Measurements from ENCODE around the gene KLK10. TPM values are rescaled to one million over a fixed set of nuclear protein-coding genes. Genes with fewer than 3 reads are reported as not detected.

KLK10 gene, protein sequence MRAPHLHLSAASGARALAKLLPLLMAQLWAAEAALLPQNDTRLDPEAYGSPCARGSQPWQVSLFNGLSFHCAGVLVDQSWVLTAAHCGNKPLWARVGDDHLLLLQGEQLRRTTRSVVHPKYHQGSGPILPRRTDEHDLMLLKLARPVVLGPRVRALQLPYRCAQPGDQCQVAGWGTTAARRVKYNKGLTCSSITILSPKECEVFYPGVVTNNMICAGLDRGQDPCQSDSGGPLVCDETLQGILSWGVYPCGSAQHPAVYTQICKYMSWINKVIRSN
- total RNA-seq (2014; rRNA removed; shearing (Covaris generic)), result not detected in 2 replicates

DNA sequence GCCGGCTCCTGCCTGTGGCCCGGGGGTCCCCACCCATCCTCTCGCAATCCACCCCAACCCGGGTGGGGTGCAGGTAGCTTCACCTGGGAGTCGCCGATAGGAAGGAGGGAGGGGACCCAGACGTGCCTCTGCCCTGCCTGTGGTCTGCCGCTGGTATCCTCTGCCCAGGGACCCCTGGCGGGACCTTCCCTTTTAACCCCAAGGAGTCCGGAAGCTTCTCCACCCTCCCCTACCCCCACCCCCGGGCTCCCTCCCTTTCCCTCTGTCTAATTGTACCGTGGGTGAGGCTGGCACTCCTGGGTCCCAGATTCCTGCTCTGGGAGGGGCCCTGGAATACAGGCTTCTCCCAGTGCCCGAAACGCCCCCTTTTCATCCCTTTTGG, at the start of gene KLK10:
Gene KLK10 (minus strand): TSS at position 166 of the 382 bp plus-strand sequence. CDS start 579 bp downstream, outside the sequence.
- 0 out of 2 replicates have a peak, but pooled peaks cover 2% of the 10 kb centered on the region for H3K9me3 ChIP-seq (replicated peaks)
- H3K27me3 ChIP-seq (replicated peaks), result peaks cover 41% of the 10 kb centered on the region
- no peak for DNase-seq (ENCODE audit: low read depth in 1 of 2, low spot score in 2 of 2)
- no peak within 1 kb of the TSS for H3K27ac ChIP-seq
- H3K4me3 ChIP-seq, result no peak within 1 kb of the TSS
- no peaks in the 10 kb centered on the region for H3K36me3 ChIP-seq
- peaks cover 5% of the 10 kb centered on the region; the same call in 1 of the 2 replicates for H3K4me1 ChIP-seq (replicated peaks)

DNA sequence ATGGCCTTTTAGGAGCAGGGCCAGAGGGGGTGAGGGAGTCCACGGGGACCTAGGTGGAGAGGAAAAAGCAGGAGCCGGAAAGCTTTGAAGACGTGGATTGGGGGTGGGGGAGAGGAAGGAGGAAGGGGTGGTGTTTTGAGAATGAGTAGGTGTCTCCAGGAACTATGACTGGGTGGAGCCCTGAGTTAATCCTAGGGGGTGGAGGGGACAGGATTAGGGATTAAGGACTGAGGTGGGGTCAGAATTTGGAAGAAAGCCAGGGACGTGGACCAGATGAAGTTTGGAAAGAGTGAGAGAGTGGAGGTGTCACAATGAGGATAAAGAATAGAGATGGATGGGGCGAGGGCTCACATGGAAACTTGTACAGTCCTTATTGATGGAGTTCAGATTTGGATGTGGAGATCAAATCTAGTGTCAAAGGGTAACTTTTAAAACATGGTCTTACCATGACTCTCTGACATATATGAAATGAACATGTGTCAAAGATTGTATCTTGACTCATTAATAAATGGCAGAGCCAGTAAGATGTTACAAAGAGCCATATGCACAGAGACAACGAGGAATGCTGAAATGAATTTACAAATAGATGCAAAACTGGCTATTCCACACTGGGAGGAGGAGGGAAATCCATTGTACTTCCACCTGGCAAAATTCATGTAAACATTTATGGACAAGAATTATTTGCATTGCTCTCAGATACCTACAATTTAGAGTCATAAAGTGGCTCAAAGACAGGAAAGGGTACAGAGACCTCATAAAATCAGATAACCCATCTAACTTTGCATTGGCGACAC, 47.1 kb upstream of the KLK10 start:
- H3K27ac ChIP-seq, result no peak overlapping the region
- H3K4me3 ChIP-seq, result no peak overlapping the region
- no peak for DNase-seq (ENCODE audit: low read depth in 1 of 2, low spot score in 2 of 2)
- no peaks in the 10 kb centered on the region for H3K9me3 ChIP-seq (replicated peaks)
- H3K27me3 ChIP-seq (replicated peaks), result peaks cover 6% of the 10 kb centered on the region
- no peaks in the 10 kb centered on the region for H3K36me3 ChIP-seq
- no peaks in the 10 kb centered on the region for H3K4me1 ChIP-seq (replicated peaks)

DNA sequence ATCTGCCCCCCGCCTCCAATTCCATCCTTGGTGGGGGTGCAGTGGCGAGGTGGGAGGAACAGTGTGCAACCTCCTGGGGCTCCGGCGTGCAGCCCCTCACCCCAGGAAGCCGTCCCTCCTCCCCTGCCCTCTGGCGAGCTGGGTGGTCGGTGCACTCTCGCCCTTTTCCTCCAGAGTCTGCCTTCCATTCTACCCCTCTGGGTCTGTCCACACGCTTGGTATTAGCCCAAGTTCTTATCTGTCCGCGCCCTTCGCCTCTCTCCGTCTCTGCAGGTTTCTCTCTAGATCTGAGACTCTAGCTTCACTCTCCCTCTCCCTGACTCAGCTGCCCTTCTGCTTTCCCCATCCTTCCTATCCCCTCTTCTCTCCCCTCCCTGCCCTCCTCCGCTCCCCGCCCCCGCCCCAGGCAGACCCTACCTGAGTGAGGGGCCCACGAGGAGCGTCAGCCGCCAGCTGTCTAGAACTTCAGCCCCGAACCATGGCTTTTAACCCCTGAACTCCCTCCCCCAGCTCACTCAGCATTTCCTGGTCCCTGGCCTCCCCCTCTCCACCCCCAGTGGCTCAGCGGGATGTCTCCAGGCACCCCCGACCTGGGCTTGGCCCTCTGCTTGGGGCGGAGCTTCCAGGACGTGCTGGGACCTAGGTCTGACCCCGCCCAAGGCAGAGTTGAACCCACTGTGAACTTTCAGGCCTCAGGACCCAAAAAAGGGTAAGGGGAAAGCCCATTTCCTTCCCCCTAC, 45.9 kb upstream of the KLK10 start:
- DNase-seq (ENCODE audit: low read depth in 1 of 2, low spot score in 2 of 2), result no peak
- H3K4me3 ChIP-seq, result no peak overlapping the region
- no peaks in the 10 kb centered on the region for H3K36me3 ChIP-seq
- H3K27me3 ChIP-seq (replicated peaks), result peaks cover 6% of the 10 kb centered on the region
- no peak overlapping the region for H3K27ac ChIP-seq
- no peaks in the 10 kb centered on the region for H3K4me1 ChIP-seq (replicated peaks)
- H3K9me3 ChIP-seq (replicated peaks), result no peaks in the 10 kb centered on the region

DNA sequence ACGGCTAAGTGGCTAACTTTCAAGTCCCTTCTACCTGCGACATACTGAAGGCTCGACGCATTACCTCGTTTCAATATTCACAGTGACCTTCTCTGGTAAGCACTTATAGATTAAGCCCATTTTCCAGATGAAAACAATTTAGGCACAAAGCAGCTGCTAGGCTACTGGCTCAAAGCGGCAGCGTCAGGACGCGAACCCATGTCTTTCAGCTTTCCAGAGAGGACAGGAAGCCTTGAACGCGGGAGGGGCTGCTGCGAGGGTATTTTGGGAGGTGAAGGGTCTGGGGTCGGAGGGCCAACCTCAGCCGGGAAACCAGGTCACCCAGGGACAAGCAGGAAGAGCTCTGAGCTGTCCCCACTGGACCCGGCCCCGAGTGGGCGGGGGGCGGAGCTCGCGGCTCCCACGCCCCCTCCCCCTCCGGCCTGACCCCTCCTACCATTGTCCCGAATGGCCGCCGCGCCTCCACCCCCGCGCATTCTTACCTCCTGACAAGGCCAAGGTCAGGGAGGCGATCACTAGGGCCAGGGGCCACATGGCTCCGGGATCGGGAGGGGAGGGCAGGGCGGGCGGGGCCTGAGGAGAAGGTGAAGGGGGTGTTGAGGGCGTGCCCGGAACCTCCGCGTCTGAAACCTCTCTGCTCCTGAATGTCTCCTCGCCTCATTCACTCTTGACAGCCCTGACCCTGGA, 45.2 kb upstream of the KLK10 start, which contains the start of gene KLK13:
Gene KLK13 (minus strand): TSS at position 559 of the 687 bp plus-strand sequence. CDS start 25 bp downstream, at position 534.
- DNase-seq (ENCODE audit: low read depth in 1 of 2, low spot score in 2 of 2), result no peak
- Histone ChIP-seq H3K27ac (no peak within 1 kb of the TSS), H3K4me3 (no peak within 1 kb of the TSS), H3K4me1 (replicated peaks) (no peaks in the 10 kb centered on the region), H3K36me3 (no peaks in the 10 kb centered on the region), H3K9me3 (replicated peaks) (no peaks in the 10 kb centered on the region), H3K27me3 (replicated peaks) (peaks cover 6% of the 10 kb centered on the region)

DNA sequence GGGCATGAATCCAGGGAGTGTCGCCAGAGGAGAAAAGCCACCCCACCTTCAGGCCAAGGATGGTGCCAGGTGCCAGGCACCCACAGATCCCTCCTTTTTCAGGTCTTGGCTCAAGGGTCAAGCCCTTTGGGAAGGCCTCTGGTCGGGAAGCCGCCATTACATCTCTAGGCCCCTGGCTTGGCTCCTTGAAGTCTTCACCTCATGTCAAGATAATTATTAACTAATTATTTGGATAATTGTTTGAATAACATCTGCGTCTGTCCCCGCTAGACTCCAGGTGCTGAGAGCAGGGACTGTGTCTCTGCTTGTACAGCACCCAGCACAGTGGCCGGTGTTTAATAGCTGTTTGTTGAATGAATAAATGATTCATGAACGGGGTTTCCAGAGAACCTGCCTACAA, 44.2 kb upstream of the KLK10 start:
- Histone ChIP-seq H3K27me3 (replicated peaks) (peaks cover 6% of the 10 kb centered on the region), H3K27ac (no peak overlapping the region), H3K36me3 (no peaks in the 10 kb centered on the region), H3K9me3 (replicated peaks) (no peaks in the 10 kb centered on the region), H3K4me1 (replicated peaks) (no peaks in the 10 kb centered on the region), H3K4me3 (no peak overlapping the region)
- no peak for DNase-seq (ENCODE audit: low read depth in 1 of 2, low spot score in 2 of 2)

DNA sequence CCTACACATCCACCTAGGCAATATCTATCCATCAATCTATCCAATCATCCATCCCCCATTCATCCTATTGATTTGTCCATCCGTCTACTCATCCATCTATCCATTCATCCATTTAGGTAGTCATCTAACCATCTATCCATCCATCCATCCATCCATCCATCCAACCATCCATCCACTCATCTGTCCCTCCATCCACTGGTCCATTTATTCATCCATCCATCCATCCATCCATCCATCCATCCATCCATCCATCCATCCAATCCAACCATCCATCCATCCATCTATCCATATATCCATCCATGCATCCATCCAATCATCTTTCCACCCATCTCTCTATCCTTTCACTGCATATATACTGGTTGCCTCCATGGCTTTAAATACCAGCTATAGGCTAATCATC, 41.5 kb upstream of the KLK10 start:
- no peak for DNase-seq (ENCODE audit: low read depth in 1 of 2, low spot score in 2 of 2)
- H3K36me3 ChIP-seq, result no peaks in the 10 kb centered on the region
- H3K27ac ChIP-seq, result no peak overlapping the region
- no peaks in the 10 kb centered on the region; the same call in 1 of the 2 replicates for H3K27me3 ChIP-seq (replicated peaks)
- H3K4me3 ChIP-seq, result no peak overlapping the region
- H3K4me1 ChIP-seq (replicated peaks), result no peaks in the 10 kb centered on the region
- H3K9me3 ChIP-seq (replicated peaks), result no peaks in the 10 kb centered on the region

DNA sequence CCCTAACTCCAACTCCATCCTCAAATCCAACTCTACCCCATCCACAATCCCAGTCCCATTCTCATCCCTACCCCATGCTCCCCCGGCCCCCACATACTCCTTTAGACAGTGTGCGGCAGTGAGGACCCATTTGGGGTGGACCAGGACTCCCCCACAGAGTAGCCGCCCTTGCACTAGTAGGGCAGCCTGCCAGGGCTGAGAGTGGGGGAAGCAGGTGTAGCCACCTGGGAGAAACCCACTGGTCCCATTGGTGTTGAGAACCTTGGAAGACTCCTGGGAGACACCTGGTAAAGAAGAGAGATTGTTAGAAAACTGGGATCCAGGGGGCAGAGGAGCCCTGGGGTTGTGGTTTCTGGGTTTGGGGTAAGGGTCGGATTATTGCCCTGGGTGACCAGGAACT, 40.8 kb upstream of the KLK10 start:
- no peaks in the 10 kb centered on the region for H3K9me3 ChIP-seq (replicated peaks)

DNA sequence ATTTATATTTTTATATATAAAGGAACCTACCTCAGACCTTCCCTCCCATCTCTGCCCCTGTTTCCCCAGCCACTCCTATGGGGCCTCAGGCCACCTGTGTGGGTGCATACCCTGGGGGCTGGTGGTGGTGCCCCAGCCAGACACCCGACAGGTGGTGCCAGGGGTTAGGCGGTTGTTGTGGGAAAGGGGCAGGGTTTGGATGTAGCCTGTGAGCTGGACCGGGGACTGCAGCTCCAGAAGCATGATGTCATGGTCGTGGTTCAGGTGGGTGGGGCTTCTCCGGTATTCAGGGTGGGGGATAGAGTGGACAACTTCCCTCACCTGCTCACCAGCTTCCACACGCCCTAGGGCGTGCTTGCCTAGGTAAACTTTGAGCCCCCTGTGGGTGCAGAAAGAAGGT, 40.2 kb upstream of the KLK10 start:
- Histone ChIP-seq H3K9me3 (replicated peaks) (no peaks in the 10 kb centered on the region), H3K4me1 (replicated peaks) (no peaks in the 10 kb centered on the region), H3K27me3 (replicated peaks) (no peaks in the 10 kb centered on the region), H3K27ac (no peak overlapping the region), H3K4me3 (no peak overlapping the region), H3K36me3 (no peaks in the 10 kb centered on the region)
- no peak for DNase-seq (ENCODE audit: low read depth in 1 of 2, low spot score in 2 of 2)

More for the DNA sequence above, 40.8 kb upstream of the KLK10 start:
- Histone ChIP-seq H3K4me1 (replicated peaks) (no peaks in the 10 kb centered on the region), H3K4me3 (no peak overlapping the region), H3K27me3 (replicated peaks) (no peaks in the 10 kb centered on the region), H3K27ac (no peak overlapping the region), H3K36me3 (no peaks in the 10 kb centered on the region)
- no peak for DNase-seq (ENCODE audit: low read depth in 1 of 2, low spot score in 2 of 2)

DNA sequence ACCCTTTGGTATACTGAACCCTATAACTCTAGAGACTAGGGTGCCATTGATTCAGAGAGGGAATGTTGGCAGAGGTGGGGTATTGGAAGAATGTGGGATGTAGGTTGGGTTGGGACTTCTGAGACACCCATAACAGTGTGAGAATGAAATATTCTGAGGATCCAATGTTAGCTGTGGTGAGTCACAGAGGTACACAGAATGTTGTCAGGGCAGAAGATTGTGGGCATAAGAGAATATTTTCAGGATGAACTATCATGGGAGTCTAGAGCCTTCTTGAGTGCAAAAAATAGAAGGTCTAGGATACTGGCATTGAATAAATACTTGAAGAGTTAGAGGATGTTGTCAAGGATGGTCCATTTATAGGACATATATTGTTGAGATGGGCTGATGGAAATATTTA, 36.4 kb upstream of the KLK10 start:
- no peaks in the 10 kb centered on the region for H3K36me3 ChIP-seq
- DNase-seq (ENCODE audit: low read depth in 1 of 2, low spot score in 2 of 2), result no peak
- H3K4me1 ChIP-seq (replicated peaks), result no peaks in the 10 kb centered on the region
- no peak overlapping the region for H3K4me3 ChIP-seq
- no peaks in the 10 kb centered on the region for H3K9me3 ChIP-seq (replicated peaks)
- H3K27ac ChIP-seq, result no peak overlapping the region
- no peaks in the 10 kb centered on the region; the same call in 1 of the 2 replicates for H3K27me3 ChIP-seq (replicated peaks)

DNA sequence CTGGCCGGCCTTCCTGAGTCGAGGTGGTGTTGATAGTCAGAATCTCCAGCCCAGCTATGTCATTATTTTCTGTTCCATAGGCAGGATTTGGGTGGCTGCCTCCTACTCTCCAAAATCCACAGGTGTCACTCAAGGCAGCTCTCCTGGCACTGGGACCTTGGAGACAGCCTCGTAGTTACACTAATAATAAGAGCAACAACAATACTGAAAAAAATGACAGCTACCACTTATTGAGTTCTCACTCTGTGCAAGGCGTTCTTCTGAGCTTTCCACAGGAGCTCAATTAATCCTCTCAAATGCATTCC, 27.5 kb upstream of the KLK10 start:
- no peak for DNase-seq (ENCODE audit: low read depth in 1 of 2, low spot score in 2 of 2)
- Histone ChIP-seq H3K9me3 (replicated peaks) (no peaks in the 10 kb centered on the region), H3K36me3 (no peaks in the 10 kb centered on the region), H3K4me1 (replicated peaks) (no peaks in the 10 kb centered on the region), H3K27me3 (replicated peaks) (no peaks in the 10 kb centered on the region), H3K27ac (no peak overlapping the region), H3K4me3 (no peak overlapping the region)

DNA sequence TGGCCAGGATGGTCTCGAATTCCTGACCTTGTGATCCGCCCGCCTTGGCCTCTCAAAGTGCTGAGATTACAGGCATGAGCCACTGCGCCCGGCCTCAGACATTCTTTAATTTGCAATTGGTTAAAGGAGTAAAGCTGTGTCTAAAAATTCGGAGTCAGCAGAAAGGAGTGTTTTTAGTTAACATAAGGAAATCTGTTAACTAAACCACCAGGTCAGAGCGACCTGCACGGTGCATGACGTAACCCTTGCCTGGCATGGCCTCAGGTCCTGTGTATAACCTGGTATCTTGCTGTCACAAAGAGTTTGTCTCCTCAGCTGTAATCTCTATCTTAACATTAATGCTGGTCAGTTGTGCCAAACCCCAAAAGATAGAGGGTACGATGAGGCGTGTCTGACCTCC, 24.8 kb upstream of the KLK10 start:
- H3K27me3 ChIP-seq (replicated peaks), result no peaks in the 10 kb centered on the region

DNA sequence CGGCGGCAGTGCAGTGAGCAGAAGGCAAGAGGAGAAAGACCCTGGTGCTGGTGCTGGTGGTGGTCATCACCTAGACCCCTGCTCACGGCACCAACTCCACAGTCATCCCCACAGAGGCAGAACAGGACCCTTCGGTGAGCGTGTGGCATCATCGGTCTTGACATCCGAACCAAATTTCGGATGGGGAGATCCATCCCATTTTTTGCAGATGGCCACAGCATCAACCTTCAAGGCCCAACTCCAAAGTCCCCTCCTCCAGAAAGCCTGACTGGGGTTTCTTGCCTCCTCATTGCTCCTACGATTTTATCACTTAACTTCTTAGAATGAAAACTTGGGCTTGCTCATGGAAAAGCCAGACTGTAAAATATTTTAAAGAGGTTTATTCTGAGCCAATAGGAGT, 24.0 kb upstream of the KLK10 start:
- Histone ChIP-seq H3K27ac (no peak overlapping the region), H3K36me3 (no peaks in the 10 kb centered on the region), H3K4me1 (replicated peaks) (no peaks in the 10 kb centered on the region), H3K4me3 (no peak overlapping the region), H3K27me3 (replicated peaks) (no peaks in the 10 kb centered on the region), H3K9me3 (replicated peaks) (no peaks in the 10 kb centered on the region)
- DNase-seq (ENCODE audit: low read depth in 1 of 2, low spot score in 2 of 2), result no peak

More for the DNA sequence above, 24.8 kb upstream of the KLK10 start:
- Histone ChIP-seq H3K4me3 (no peak overlapping the region), H3K4me1 (replicated peaks) (no peaks in the 10 kb centered on the region), H3K27ac (no peak overlapping the region), H3K9me3 (replicated peaks) (no peaks in the 10 kb centered on the region), H3K36me3 (no peaks in the 10 kb centered on the region)
- DNase-seq (ENCODE audit: low read depth in 1 of 2, low spot score in 2 of 2), result no peak

DNA sequence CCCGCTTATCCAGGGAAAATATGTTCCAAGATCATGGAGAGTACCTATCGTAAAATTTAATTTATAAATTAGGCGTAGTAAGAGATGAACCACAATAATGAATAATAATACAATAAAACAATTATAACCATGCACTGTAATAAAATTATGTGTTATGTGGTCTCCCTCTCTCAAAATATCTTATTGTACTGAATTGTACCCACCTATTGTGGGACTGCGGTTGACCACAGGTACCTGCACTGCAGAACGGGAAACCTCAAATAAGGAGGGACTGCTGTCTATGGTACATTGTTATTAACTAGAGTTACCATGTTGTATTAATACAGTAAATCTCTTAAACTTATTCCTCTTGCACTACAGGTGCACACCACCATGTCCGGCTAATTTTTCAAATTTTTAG, 20.6 kb upstream of the KLK10 start:
- no peaks in the 10 kb centered on the region for H3K4me1 ChIP-seq (replicated peaks)
- no peak overlapping the region for H3K27ac ChIP-seq
- H3K36me3 ChIP-seq, result no peaks in the 10 kb centered on the region
- no peak overlapping the region for H3K4me3 ChIP-seq
- no peak for DNase-seq (ENCODE audit: low read depth in 1 of 2, low spot score in 2 of 2)
- H3K9me3 ChIP-seq (replicated peaks), result no peaks in the 10 kb centered on the region
- no peaks in the 10 kb centered on the region for H3K27me3 ChIP-seq (replicated peaks)

Measured in SJSA1 (cell line).